ENCODE results near the gene DNM3.

DNM3 gene

GRCh38 chr1:172224871-172225270 lies 383.6 kb downstream of the DNM3 start:
- no peak overlapping the region for H3K4me3 ChIP-seq (replicated peaks; ENCODE audit: low read depth, low read length)
- TF ChIP-seq CTCF (IDR thresholded peaks at IDR 0.05; ENCODE audit: low read length, missing control alignments), result no peak
- DNase-seq (ENCODE audit: low read depth), result no peak

- H3K4me3 ChIP-seq (replicated peaks; ENCODE audit: low read depth, low read length), result no peak overlapping the region
- TF ChIP-seq CTCF (IDR thresholded peaks at IDR 0.05; ENCODE audit: low read length, missing control alignments), result no peak
- no peak for DNase-seq (ENCODE audit: low read depth)
These were observed 388.6 kb downstream of the DNM3 start for GRCh38 chr1:172229942-172230341.

- DNase-seq (ENCODE audit: low read depth), result no peak
- no peak overlapping the region for H3K4me3 ChIP-seq (replicated peaks; ENCODE audit: low read depth, low read length)
- no peak for TF ChIP-seq CTCF (IDR thresholded peaks at IDR 0.05; ENCODE audit: low read length, missing control alignments)
These were observed 389.2 kb downstream of the DNM3 start for GRCh38 chr1:172230526-172230925.

GRCh38 chr1:172236958-172237357 lies 395.7 kb downstream of the DNM3 start:
- no peak for TF ChIP-seq CTCF (IDR thresholded peaks at IDR 0.05; ENCODE audit: low read length, missing control alignments)
- no peak for DNase-seq (ENCODE audit: low read depth)
- no peak overlapping the region for H3K4me3 ChIP-seq (replicated peaks; ENCODE audit: low read depth, low read length)

GRCh38 chr1:172238158-172238557 lies 396.9 kb downstream of the DNM3 start:
- no peak for TF ChIP-seq CTCF (IDR thresholded peaks at IDR 0.05; ENCODE audit: low read length, missing control alignments)
- no peak for DNase-seq (ENCODE audit: low read depth)
- no peak overlapping the region for H3K4me3 ChIP-seq (replicated peaks; ENCODE audit: low read depth, low read length)

- DNase-seq (ENCODE audit: low read depth), result no peak
- no peak overlapping the region for H3K4me3 ChIP-seq (replicated peaks; ENCODE audit: low read depth, low read length)
- TF ChIP-seq CTCF (IDR thresholded peaks at IDR 0.05; ENCODE audit: low read length, missing control alignments), result no peak
These were observed 397.7 kb downstream of the DNM3 start for GRCh38 chr1:172238965-172239364.

- no peak overlapping the region for H3K4me3 ChIP-seq (replicated peaks; ENCODE audit: low read depth, low read length)
- TF ChIP-seq CTCF (IDR thresholded peaks at IDR 0.05; ENCODE audit: low read length, missing control alignments), result no peak
- DNase-seq (ENCODE audit: low read depth), result no peak
These were observed 398.6 kb downstream of the DNM3 start for GRCh38 chr1:172239901-172240300.
